Measurements from ENCODE around the gene FOXN1.

GRCh38 chr17:28470266-28470913 is 35.8 kb upstream of the FOXN1 start:
- TF ChIP-seq CTCF (conservative IDR thresholded peaks at IDR 0.05; ENCODE audit: low read depth, low read length), result no peak
- TF ChIP-seq, protein P1, sequence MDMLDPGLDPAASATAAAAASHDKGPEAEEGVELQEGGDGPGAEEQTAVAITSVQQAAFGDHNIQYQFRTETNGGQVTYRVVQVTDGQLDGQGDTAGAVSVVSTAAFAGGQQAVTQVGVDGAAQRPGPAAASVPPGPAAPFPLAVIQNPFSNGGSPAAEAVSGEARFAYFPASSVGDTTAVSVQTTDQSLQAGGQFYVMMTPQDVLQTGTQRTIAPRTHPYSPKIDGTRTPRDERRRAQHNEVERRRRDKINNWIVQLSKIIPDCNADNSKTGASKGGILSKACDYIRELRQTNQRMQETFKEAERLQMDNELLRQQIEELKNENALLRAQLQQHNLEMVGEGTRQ (IDR thresholded peaks at IDR 0.05; ENCODE audit: low read depth, low read length), result no peak
- no peak for TF ChIP-seq CHD1 (IDR thresholded peaks at IDR 0.05; ENCODE audit: low read depth, low read length)
- TF ChIP-seq RFX5 (IDR thresholded peaks at IDR 0.05; ENCODE audit: low read depth, low read length), result no peak
- no peak for TF ChIP-seq MXI1 (IDR thresholded peaks at IDR 0.05; ENCODE audit: borderline replicate concordance, low read depth, low read length)
- TF ChIP-seq MAZ (IDR thresholded peaks at IDR 0.05; ENCODE audit: borderline replicate concordance, low read depth, low read length), result no peak
- TF ChIP-seq FOS (IDR thresholded peaks at IDR 0.05; ENCODE audit: low read depth, low read length), result no peak
